H1 (cell line): ENCODE results near the gene DHRS2.

ENCODE experiments used
- EGR1 ChIP-seq: IDR thresholded peaks from 2 replicates; pipeline ENCODE4 v1.6.1; 2011; ENCODE audit warnings: low read depth, low read length, borderline replicate concordance
- EP300 ChIP-seq, 2 experiments: IDR thresholded peaks; 1 replicate in 1 of 2; 2 replicates in 1 of 2; pipeline ENCODE4 v1.6.1; 2011 to 2012; ENCODE audit warnings: low read depth in 2 of 2, low read length in 2 of 2, mild to moderate bottlenecking in 2 of 2, borderline replicate concordance in 1 of 2, inconsistent platforms in 1 of 2, moderate library complexity in 1 of 2
- FOSL1 ChIP-seq: IDR thresholded peaks from 2 replicates; pipeline ENCODE4 v1.6.1; 2011; ENCODE audit warnings: mild to moderate bottlenecking, low read depth, low read length, moderate library complexity; ENCODE audit not compliant: insufficient read depth
- JUND ChIP-seq: IDR thresholded peaks from 2 replicates; pipeline ENCODE4 v1.6.1; 2011; ENCODE audit warnings: mild to moderate bottlenecking, improper control_type of control experiment, low read length
- MAFK ChIP-seq: IDR thresholded peaks from 2 replicates; pipeline ENCODE4 v1.6.1; 2012; ENCODE audit warnings: low read depth, mild to moderate bottlenecking, improper control_type of control experiment, low read length
- POLR2A ChIP-seq, 2 experiments: IDR thresholded peaks; 1 replicate in 1 of 2; 2 replicates in 1 of 2; pipeline ENCODE4 v1.6.1; 2011; ENCODE audit warnings: low read depth in 2 of 2, low read length in 2 of 2, mild to moderate bottlenecking in 2 of 2; ENCODE audit errors: control extremely low read depth in 1 of 2
- RBBP5 ChIP-seq: IDR thresholded peaks from 2 replicates; pipeline ENCODE4 v1.7.1; 2012; ENCODE audit warnings: low read depth, mild to moderate bottlenecking, inconsistent platforms, low read length, moderate library complexity, borderline replicate concordance
- SP1 ChIP-seq: IDR thresholded peaks from 2 replicates; pipeline ENCODE4 v1.6.1; 2011; ENCODE audit warnings: low read depth, low read length
- TBP ChIP-seq: IDR thresholded peaks from 2 replicates; pipeline ENCODE4 v1.6.1; 2011; ENCODE audit warnings: low read depth, low read length, improper control_type of control experiment
- TEAD4 ChIP-seq: IDR thresholded peaks from 2 replicates; pipeline ENCODE4 v1.6.1; 2012; ENCODE audit warnings: low read depth, low read length, inconsistent platforms, mixed read lengths
- TF ChIP-seq, protein P1 (sequence below), 3 experiments: IDR thresholded peaks; 1 replicate in 2 of 3; 2 replicates in 1 of 3; pipeline versions ENCODE4 v1.5.1 to v1.6.1; 2011; ENCODE audit warnings: low read length in 3 of 3, mild to moderate bottlenecking in 3 of 3, inconsistent platforms in 2 of 3, low read depth in 1 of 3, moderate library complexity in 1 of 3; ENCODE audit not compliant: insufficient read depth in 1 of 3; ENCODE audit errors: control extremely low read depth in 1 of 3
- TF ChIP-seq, protein P2 (sequence below): IDR thresholded peaks from 2 replicates; pipeline ENCODE4 v1.6.1; 2012; ENCODE audit warnings: low read length, inconsistent platforms

DNA sequence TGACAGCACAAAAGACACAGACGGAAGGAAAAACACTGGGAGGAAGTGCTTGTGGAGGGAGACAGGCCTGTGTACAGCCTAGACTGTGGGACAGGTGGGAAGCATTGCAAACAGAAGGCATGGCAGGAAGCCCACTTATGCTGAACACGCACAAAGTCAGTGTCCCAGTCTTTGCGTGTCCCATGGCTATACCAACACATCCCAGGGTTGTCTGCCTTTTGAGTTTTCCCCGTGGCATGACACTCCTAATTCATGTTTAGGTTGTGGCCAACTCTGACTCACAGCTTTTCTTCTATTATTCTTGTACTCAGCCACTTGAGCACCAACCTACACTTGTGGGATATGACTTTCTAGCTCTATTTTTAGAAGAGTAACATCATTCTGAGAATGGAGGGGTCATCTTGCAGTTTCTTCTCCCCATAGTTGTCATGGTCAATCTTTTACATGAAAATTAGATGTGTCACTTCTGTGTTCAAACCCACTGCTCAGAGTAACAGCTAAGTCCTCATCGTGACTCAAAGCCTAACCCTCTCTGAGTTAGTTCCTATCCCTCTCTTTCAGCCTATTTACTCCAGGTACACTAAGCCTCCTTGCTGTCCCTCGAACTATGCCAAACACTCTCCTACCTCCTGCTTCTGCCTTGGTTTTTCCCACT lies 30.1 kb upstream of the DHRS2 start:
- TF ChIP-seq SP1: no peak
- no peak for TF ChIP-seq RBBP5
- TF ChIP-seq TEAD4: no peak
- no peak for TF ChIP-seq FOSL1
- no peak for TF ChIP-seq MAFK
- TF ChIP-seq, protein P1, sequence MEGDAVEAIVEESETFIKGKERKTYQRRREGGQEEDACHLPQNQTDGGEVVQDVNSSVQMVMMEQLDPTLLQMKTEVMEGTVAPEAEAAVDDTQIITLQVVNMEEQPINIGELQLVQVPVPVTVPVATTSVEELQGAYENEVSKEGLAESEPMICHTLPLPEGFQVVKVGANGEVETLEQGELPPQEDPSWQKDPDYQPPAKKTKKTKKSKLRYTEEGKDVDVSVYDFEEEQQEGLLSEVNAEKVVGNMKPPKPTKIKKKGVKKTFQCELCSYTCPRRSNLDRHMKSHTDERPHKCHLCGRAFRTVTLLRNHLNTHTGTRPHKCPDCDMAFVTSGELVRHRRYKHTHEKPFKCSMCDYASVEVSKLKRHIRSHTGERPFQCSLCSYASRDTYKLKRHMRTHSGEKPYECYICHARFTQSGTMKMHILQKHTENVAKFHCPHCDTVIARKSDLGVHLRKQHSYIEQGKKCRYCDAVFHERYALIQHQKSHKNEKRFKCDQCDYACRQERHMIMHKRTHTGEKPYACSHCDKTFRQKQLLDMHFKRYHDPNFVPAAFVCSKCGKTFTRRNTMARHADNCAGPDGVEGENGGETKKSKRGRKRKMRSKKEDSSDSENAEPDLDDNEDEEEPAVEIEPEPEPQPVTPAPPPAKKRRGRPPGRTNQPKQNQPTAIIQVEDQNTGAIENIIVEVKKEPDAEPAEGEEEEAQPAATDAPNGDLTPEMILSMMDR (IDR thresholded peaks at IDR 0.05; ENCODE audit: control extremely low read depth in 1 of 3, insufficient read depth in 1 of 3, low read depth in 1 of 3, low read length in 3 of 3): no peak
- no peak for TF ChIP-seq EP300 (IDR thresholded peaks at IDR 0.05; ENCODE audit: borderline replicate concordance in 1 of 2, low read depth in 2 of 2, low read length in 2 of 2)
- TF ChIP-seq EGR1: no peak
- TF ChIP-seq, protein P2, sequence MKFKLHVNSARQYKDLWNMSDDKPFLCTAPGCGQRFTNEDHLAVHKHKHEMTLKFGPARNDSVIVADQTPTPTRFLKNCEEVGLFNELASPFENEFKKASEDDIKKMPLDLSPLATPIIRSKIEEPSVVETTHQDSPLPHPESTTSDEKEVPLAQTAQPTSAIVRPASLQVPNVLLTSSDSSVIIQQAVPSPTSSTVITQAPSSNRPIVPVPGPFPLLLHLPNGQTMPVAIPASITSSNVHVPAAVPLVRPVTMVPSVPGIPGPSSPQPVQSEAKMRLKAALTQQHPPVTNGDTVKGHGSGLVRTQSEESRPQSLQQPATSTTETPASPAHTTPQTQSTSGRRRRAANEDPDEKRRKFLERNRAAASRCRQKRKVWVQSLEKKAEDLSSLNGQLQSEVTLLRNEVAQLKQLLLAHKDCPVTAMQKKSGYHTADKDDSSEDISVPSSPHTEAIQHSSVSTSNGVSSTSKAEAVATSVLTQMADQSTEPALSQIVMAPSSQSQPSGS: no peak
- TF ChIP-seq JUND: no peak
- TF ChIP-seq POLR2A (IDR thresholded peaks at IDR 0.05; ENCODE audit: control extremely low read depth in 1 of 2, low read depth in 2 of 2, low read length in 2 of 2): no peak
- TF ChIP-seq TBP: no peak
